BJ (cell line): ENCODE results near the gene EDRF1. TPM values are rescaled to one million over a fixed set of nuclear protein-coding genes. Genes with fewer than 3 reads are reported as not detected.

ENCODE experiments used
- CTCF ChIA-PET: fragments of 350-600 bp; formaldehyde crosslinking; extraction: SDS; loops from one replicate; lab custom pipeline; 2021; ENCODE audit warnings: antibody characterized with exemption, inconsistent platforms; lab: Yijun Ruan, JAX
- POLR2A ChIA-PET: fragments of 300-600 bp; sonication (Branson Sonifier 250); formaldehyde crosslinking; extraction: SDS; loops from one replicate; lab custom pipeline; 2021; ENCODE audit warnings: antibody characterized with exemption; lab: Charles Lee
- DNase-seq: peaks from one replicate; pipeline ENCODE4 v3.0.0-alpha.2; 2011; ENCODE audit warnings: low read depth
- H3K27me3 ChIP-seq: 2 replicates; pipeline ENCODE4 v1.6.0; 2011; ENCODE audit warnings: low read length; ENCODE audit not compliant: control insufficient read depth, insufficient read depth
- H3K36me3 ChIP-seq: 2 replicates; pipeline ENCODE4 v1.5.1; 2011; ENCODE audit warnings: low read length; ENCODE audit not compliant: control insufficient read depth, insufficient read depth
- H3K4me3 ChIP-seq: 2 replicates; pipeline ENCODE4 v1.5.1; 2011; ENCODE audit warnings: low read depth, mild to moderate bottlenecking, control low read depth, low read length
- CTCF ChIP-seq: IDR thresholded peaks from 2 replicates; pipeline ENCODE4 v1.5.1; 2011; ENCODE audit warnings: low read depth, mild to moderate bottlenecking, control low read depth, inconsistent platforms, low read length, moderate library complexity; ENCODE audit not compliant: insufficient read depth
- polyA plus RNA-seq: library from polyadenylated mRNA; depleted of rRNA; stranded (reverse); fragments of >200 nt; gene quantifications from 2 replicates; pipeline ENCODE4 v1.2.3, GENCODE V29; 2011

The EDRF1 gene
- polyA plus RNA-seq, 1 experiment: 15.7 TPM

- TF ChIP-seq CTCF: no peak
- Histone ChIP-seq H3K27me3 (no peaks in the 10 kb centered on the region), H3K4me3 (no peak overlapping the region), H3K36me3 (no peaks in the 10 kb centered on the region; the same call in 1 of the 2 replicates)
- ChIA-PET POLR2A (no interaction called here), CTCF (no interaction called here)
- no peak for DNase-seq
These were observed 54.4 kb downstream of the EDRF1 start for GRCh38 chr10:125773687-125774543.

GRCh38 chr10:125774581-125775191, 55.2 kb downstream of the EDRF1 start:
- POLR2A ChIA-PET: no interaction called here
- Histone ChIP-seq H3K4me3 (no peak overlapping the region), H3K36me3 (no peaks in the 10 kb centered on the region), H3K27me3 (no peaks in the 10 kb centered on the region)
- no peak for TF ChIP-seq CTCF
- CTCF ChIA-PET: no interaction called here
- no peak for DNase-seq

GRCh38 chr10:125775491-125776106, 56.1 kb downstream of the EDRF1 start, which contains the start of gene MMP21:
TSS of gene MMP21 (minus strand) at chr10:125775821. CDS start at chr10:125775821, 0 bp downstream.
- Histone ChIP-seq H3K36me3 (no peaks in the 10 kb centered on the region), H3K4me3 (no peak within 1 kb of the TSS), H3K27me3 (no peaks in the 10 kb centered on the region)
- DNase-seq: no peak
- ChIA-PET CTCF (no interaction called here), POLR2A (no interaction called here)
- TF ChIP-seq CTCF: no peak

GRCh38 chr10:125777806-125778205, 58.3 kb downstream of the EDRF1 start:
- DNase-seq: no peak
- H3K36me3 ChIP-seq: no peaks in the 10 kb centered on the region
- no peak overlapping the region for H3K4me3 ChIP-seq
- no peak for TF ChIP-seq CTCF
- H3K27me3 ChIP-seq: no peaks in the 10 kb centered on the region
- POLR2A ChIA-PET: no interaction called here
- CTCF ChIA-PET: no interaction called here

- no peak for DNase-seq
- TF ChIP-seq CTCF: no peak
- ChIA-PET CTCF (no interaction called here), POLR2A (no interaction called here)
- no peaks in the 10 kb centered on the region for H3K36me3 ChIP-seq
- no peak overlapping the region for H3K4me3 ChIP-seq
- no peaks in the 10 kb centered on the region for H3K27me3 ChIP-seq
These were observed 59.0 kb downstream of the EDRF1 start for GRCh38 chr10:125778556-125778955.
